Measurements from ENCODE around the gene TBX10. TPM values are rescaled to one million over a fixed set of nuclear protein-coding genes. Genes with fewer than 3 reads are reported as not detected.
"Not testable (repeated sequence)": the region's sequence is repeated elsewhere in the genome, so short reads cannot be mapped to it uniquely, and the experiment has no call there.

The TBX10 gene
- total RNA-seq, 1 experiment from 2014 or later = not detected

DNA sequence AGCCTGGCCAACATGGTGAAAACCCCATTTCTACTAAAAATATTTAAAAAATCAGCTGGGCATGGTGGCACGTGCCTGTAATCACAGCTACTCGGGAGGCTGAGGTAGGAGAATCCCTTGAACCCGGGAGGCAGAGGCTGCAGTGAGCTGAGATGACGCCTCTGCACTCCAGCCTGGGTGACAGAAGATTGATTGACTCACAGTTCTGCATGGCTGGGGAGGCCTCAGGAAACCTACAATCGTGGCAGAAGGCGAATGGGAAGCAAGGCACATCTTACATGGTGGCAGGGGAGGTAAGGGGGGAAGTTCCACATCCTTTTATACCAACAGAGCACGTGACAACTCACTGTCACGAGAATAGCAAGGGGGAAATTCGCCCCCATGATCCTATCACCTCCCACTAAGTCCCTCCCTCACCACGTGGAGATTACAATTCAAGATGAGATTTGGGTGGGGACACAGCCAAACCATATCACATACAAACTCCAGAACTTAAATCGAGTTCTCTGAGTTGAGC, 50.6 kb downstream of the TBX10 start:
- H3K36me3 ChIP-seq (ENCODE audit: control insufficient read depth in 1 of 2, insufficient read depth in 2 of 2, low read length in 2 of 2) = peaks cover 7 to 19% of the 10 kb centered on the region in 2 experiments; a peak in 3 of 4 replicates
- intact Hi-C loops (cut with micrococcal nuclease); H3K9me2 ChIP-seq (ENCODE audit: insufficient read depth); H3K27me3 ChIP-seq (ENCODE audit: insufficient read depth, low read length); POLR2A ChIA-PET; ATAC-seq; CTCF ChIA-PET; DNase-seq (ENCODE audit: low read depth, low spot score); H3K4me3 ChIP-seq (replicated peaks in 1 of 2; ENCODE audit: low read depth in 1 of 2, low read length in 2 of 2); H3K9me3 ChIP-seq (ENCODE audit: control insufficient read depth in 1 of 2, insufficient read depth in 1 of 2, low read depth in 1 of 2, low read length in 2 of 2); H3K27ac ChIP-seq (ENCODE audit: low read depth, low read length); H3K9ac ChIP-seq (ENCODE audit: low read length); RAD21 ChIA-PET (ENCODE audit: low non-redundant PET in 1 of 2, low total read pairs in 2 of 2, uncharacterized antibody in 2 of 2, unreplicated experiment in 2 of 2); BruUV-seq (replicated peaks); H2AFZ ChIP-seq (ENCODE audit: low read depth, low read length, poor library complexity, severe bottlenecking); H3K4me2 ChIP-seq (ENCODE audit: low read length); H4K20me1 ChIP-seq (ENCODE audit: insufficient read depth): not testable (repeated sequence)
- H3K79me2 ChIP-seq (ENCODE audit: insufficient read depth, low read length) = peaks cover 20% of the 10 kb centered on the region
- peaks cover 6 to 12% of the 10 kb centered on the region in 2 experiments; a peak in 3 of 4 replicates for H3K4me1 ChIP-seq (ENCODE audit: control insufficient read depth in 1 of 2, insufficient read depth in 2 of 2, low read length in 2 of 2)

DNA sequence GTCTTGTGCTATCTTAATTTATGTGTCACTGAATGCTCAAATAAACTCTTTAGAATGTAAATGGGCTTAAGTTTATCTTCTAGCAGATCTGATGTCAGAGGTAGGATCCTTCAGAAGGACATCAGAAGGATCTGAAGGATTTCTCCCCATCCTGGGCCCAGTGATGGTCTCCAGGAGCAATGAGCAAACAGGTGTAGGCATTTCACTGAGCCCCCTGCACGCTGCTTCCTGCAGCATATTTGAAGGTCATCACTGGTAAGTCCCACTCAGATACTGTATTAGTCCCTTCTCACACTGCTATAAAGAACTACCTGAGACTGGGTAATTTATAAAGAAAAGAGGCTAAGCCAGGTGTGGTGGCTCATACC, 51.4 kb downstream of the TBX10 start:
- POLR2A ChIA-PET = no interaction called here
- TF ChIP-seq, protein P1, sequence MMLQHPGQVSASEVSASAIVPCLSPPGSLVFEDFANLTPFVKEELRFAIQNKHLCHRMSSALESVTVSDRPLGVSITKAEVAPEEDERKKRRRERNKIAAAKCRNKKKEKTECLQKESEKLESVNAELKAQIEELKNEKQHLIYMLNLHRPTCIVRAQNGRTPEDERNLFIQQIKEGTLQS (IDR thresholded peaks at IDR 0.05) = no peak
- TF ChIP-seq TCF7L2 (IDR thresholded peaks at IDR 0.05; ENCODE audit: borderline replicate concordance, extremely low read depth, insufficient read depth, insufficient read length) (no peak), EGR1 (IDR thresholded peaks at IDR 0.05; ENCODE audit: low read depth) (no peak), POLR2A (IDR thresholded peaks at IDR 0.05; ENCODE audit: borderline replicate concordance, extremely low read depth, insufficient read depth, insufficient read length) (no peak), JUND (IDR thresholded peaks at IDR 0.05) (no peak), ZFX (IDR thresholded peaks at IDR 0.05) (no peak), POLR2AphosphoS5 (IDR thresholded peaks at IDR 0.05; ENCODE audit: low read depth, low read length) (no peak), REST (IDR thresholded peaks at IDR 0.05; ENCODE audit: low read depth) (no peak), ELF1 (IDR thresholded peaks at IDR 0.05; ENCODE audit: borderline replicate concordance, low read depth) (no peak), YY1 (IDR thresholded peaks at IDR 0.05; ENCODE audit: extremely low read depth, insufficient replicate concordance, low read depth, low read length) (no peak), MAX (IDR thresholded peaks at IDR 0.05) (no peak), SP1 (IDR thresholded peaks at IDR 0.05; ENCODE audit: low read depth) (no peak), CEBPB (IDR thresholded peaks at IDR 0.05; ENCODE audit: low read depth) (no peak), SIN3A (IDR thresholded peaks at IDR 0.05; ENCODE audit: low read depth) (no peak), CTCF (IDR thresholded peaks at IDR 0.05 in 2 of 3, conservative IDR thresholded peaks at IDR 0.05 in 1 of 3; ENCODE audit: borderline replicate concordance in 1 of 3, insufficient read depth in 1 of 3, low read depth in 2 of 3, low read length in 2 of 3) (no peak), EZH2 (IDR thresholded peaks at IDR 0.05) (no peak), SRF (IDR thresholded peaks at IDR 0.05; ENCODE audit: low read depth) (no peak)

More for the DNA sequence above, 51.4 kb downstream of the TBX10 start:
- peaks cover 27% of the 10 kb centered on the region for H3K79me2 ChIP-seq (ENCODE audit: insufficient read depth, low read length)
- H3K4me1 ChIP-seq (ENCODE audit: control insufficient read depth in 1 of 2, insufficient read depth in 2 of 2, low read length in 2 of 2) = peaks cover 6 to 12% of the 10 kb centered on the region in 2 experiments; a peak in 3 of 4 replicates
- H4K20me1 ChIP-seq (ENCODE audit: insufficient read depth) = peaks cover 2% of the 10 kb centered on the region; the same call in 1 of the 2 replicates
- ChIA-PET CTCF (no interaction called here), RAD21 (ENCODE audit: low non-redundant PET in 1 of 2, low total read pairs in 2 of 2, uncharacterized antibody in 2 of 2, unreplicated experiment in 2 of 2) (no interaction called here)
- H2AFZ ChIP-seq (ENCODE audit: low read depth, low read length, poor library complexity, severe bottlenecking) = no peak overlapping the region
- H3K4me2 ChIP-seq (ENCODE audit: low read length) = no peak overlapping the region
- H3K4me3 ChIP-seq (replicated peaks in 1 of 2; ENCODE audit: low read depth in 1 of 2, low read length in 2 of 2) = no peak overlapping the region
- ATAC-seq (no peak), DNase-seq (ENCODE audit: low read depth, low spot score) (no peak)
- no peaks in the 10 kb centered on the region for H3K9me2 ChIP-seq (ENCODE audit: insufficient read depth)
- H3K27me3 ChIP-seq (ENCODE audit: insufficient read depth, low read length) = no peaks in the 10 kb centered on the region
- intact Hi-C loops (cut with micrococcal nuclease) = no loop called here
- peaks cover 7 to 19% of the 10 kb centered on the region in 2 experiments; a peak in 3 of 4 replicates for H3K36me3 ChIP-seq (ENCODE audit: control insufficient read depth in 1 of 2, insufficient read depth in 2 of 2, low read length in 2 of 2)
- H3K9ac ChIP-seq (ENCODE audit: low read length) = no peak overlapping the region
- H3K27ac ChIP-seq (ENCODE audit: low read depth, low read length) = no peak overlapping the region
- BruUV-seq (replicated peaks) = no TSS peak
- H3K9me3 ChIP-seq (ENCODE audit: control insufficient read depth in 1 of 2, insufficient read depth in 1 of 2, low read depth in 1 of 2, low read length in 2 of 2) = no peaks in the 10 kb centered on the region

Measured in HCT116 (cell line).